ENCODE data around the gene KCNC4.

Gene KCNC4

GRCh38 chr1:110230381-110231199 is 20.5 kb downstream of the KCNC4 start:
- no peak for DNase-seq (ENCODE audit: low read depth)

- no peak for DNase-seq (ENCODE audit: low read depth)
Measured at GRCh38 chr1:110233861-110234260, 23.7 kb downstream of the KCNC4 start.

GRCh38 chr1:110234691-110235090 is 24.6 kb downstream of the KCNC4 start:
- DNase-seq (ENCODE audit: low read depth): no peak

- no peak for DNase-seq (ENCODE audit: low read depth)
Measured at GRCh38 chr1:110235181-110235833, 25.2 kb downstream of the KCNC4 start.

GRCh38 chr1:110235834-110236682 is 25.9 kb downstream of the KCNC4 start:
- no peak for DNase-seq (ENCODE audit: low read depth)

- DNase-seq (ENCODE audit: low read depth): no peak
Measured at GRCh38 chr1:110237386-110238152, 27.5 kb downstream of the KCNC4 start.

- DNase-seq (ENCODE audit: low read depth): no peak
Measured at GRCh38 chr1:110239441-110240430, 29.6 kb downstream of the KCNC4 start.

GRCh38 chr1:110240476-110241210 is 30.5 kb downstream of the KCNC4 start:
- no peak for DNase-seq (ENCODE audit: low read depth)

- no peak for DNase-seq (ENCODE audit: low read depth)
Measured at GRCh38 chr1:110241516-110241915, 31.4 kb downstream of the KCNC4 start.

GRCh38 chr1:110242062-110242461 is 31.9 kb downstream of the KCNC4 start:
- no peak for DNase-seq (ENCODE audit: low read depth)

- DNase-seq (ENCODE audit: low read depth): no peak
Measured at GRCh38 chr1:110242731-110243130, 32.6 kb downstream of the KCNC4 start.

GRCh38 chr1:110243146-110243545 is 33.0 kb downstream of the KCNC4 start:
- no peak for DNase-seq (ENCODE audit: low read depth)

- no peak for DNase-seq (ENCODE audit: low read depth)
Measured at GRCh38 chr1:110243574-110243973, 33.5 kb downstream of the KCNC4 start.

GRCh38 chr1:110245876-110246620 is 35.9 kb downstream of the KCNC4 start:
- no peak for DNase-seq (ENCODE audit: low read depth)

GRCh38 chr1:110248746-110249145 is 38.6 kb downstream of the KCNC4 start:
- DNase-seq (ENCODE audit: low read depth): no peak

GRCh38 chr1:110249256-110249655 is 39.1 kb downstream of the KCNC4 start:
- DNase-seq (ENCODE audit: low read depth): no peak

- DNase-seq (ENCODE audit: low read depth): no peak
Measured at GRCh38 chr1:110250008-110250407, 39.9 kb downstream of the KCNC4 start.

- no peak for DNase-seq (ENCODE audit: low read depth)
Measured at GRCh38 chr1:110250749-110251148, 40.6 kb downstream of the KCNC4 start.

- DNase-seq (ENCODE audit: low read depth): no peak
Measured at GRCh38 chr1:110253213-110253612, 43.1 kb downstream of the KCNC4 start.
